Limb (tissue), 2 donors: ENCODE measurements around the gene AREG.
"Not testable (repeated sequence)": the region's sequence is repeated elsewhere in the genome, so short reads cannot be mapped to it uniquely, and the experiment has no call there.

Source experiments
- DNase-seq, 2 donors: peaks; one replicate each; pipeline ENCODE4 v3.0.0-alpha.2; 2016; ENCODE audit errors: extremely low spot score in 2 of 2

AREG gene

GRCh38 chr4:74444891-74445642 is at the start of gene AREG:
Gene AREG (plus strand): TSS chr4:74445136. CDS start chr4:74445346, 210 bp downstream.
- DNase-seq: peak; percentile 15 to 67

GRCh38 chr4:74395633-74396032 is 49.3 kb upstream of the AREG start:
- DNase-seq: no peak

- no peak for DNase-seq
Measured at GRCh38 chr4:74397748-74398426, 47.0 kb upstream of the AREG start.

GRCh38 chr4:74398894-74399589 is 45.9 kb upstream of the AREG start:
- DNase-seq: not testable (repeated sequence)

GRCh38 chr4:74400395-74400794 is 44.5 kb upstream of the AREG start:
- DNase-seq: no peak

- DNase-seq: no peak
Measured at GRCh38 chr4:74402692-74403456, 42.1 kb upstream of the AREG start.

GRCh38 chr4:74407891-74408290 is 37.0 kb upstream of the AREG start:
- no peak for DNase-seq

- no peak for DNase-seq
Measured at GRCh38 chr4:74408639-74409038, 36.3 kb upstream of the AREG start.

- DNase-seq: no peak
Measured at GRCh38 chr4:74410272-74410671, 34.7 kb upstream of the AREG start.

GRCh38 chr4:74412225-74412624 is 32.7 kb upstream of the AREG start:
- no peak for DNase-seq

GRCh38 chr4:74413265-74413664 is 31.7 kb upstream of the AREG start:
- DNase-seq: no peak

GRCh38 chr4:74414149-74414809 is 30.7 kb upstream of the AREG start:
- no peak for DNase-seq

GRCh38 chr4:74415602-74416300 is 29.2 kb upstream of the AREG start:
- no peak for DNase-seq

- no peak for DNase-seq
Measured at GRCh38 chr4:74418063-74418670, 26.8 kb upstream of the AREG start.

GRCh38 chr4:74420863-74421262 is 24.1 kb upstream of the AREG start:
- no peak for DNase-seq

GRCh38 chr4:74423104-74423503 is 21.8 kb upstream of the AREG start:
- no peak for DNase-seq

GRCh38 chr4:74424111-74424510 is 20.8 kb upstream of the AREG start:
- no peak for DNase-seq

- no peak for DNase-seq
Measured at GRCh38 chr4:74426101-74426500, 18.8 kb upstream of the AREG start.

- DNase-seq: no peak
Measured at GRCh38 chr4:74428276-74428675, 16.7 kb upstream of the AREG start.
